Measurements from ENCODE around the gene SV2B.

The SV2B gene

DNA sequence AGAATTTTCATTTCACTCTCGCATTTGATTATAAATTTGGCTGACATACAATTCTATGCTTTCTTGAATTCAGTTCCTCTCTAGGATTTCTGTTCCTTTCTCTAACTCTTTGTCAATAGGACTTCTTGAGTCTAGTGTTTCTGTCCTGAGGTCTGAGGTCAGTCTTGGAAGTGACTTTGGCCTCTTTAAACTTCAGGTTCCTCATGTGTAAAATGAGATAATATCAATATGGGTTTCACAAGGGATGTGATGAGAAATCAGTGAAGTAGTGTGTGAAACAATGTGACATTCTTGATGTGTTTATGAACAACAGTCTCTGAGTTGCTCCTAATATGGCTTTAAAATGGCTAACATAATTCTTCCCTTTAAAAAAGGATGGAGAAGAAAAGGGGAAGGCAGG, 92.2 kb downstream of the SV2B start:
- Histone ChIP-seq H3K4me3 (ENCODE audit: extremely low read depth, insufficient read depth, low read length, poor library complexity, severe bottlenecking) (no peak overlapping the region), H3K4me1 (ENCODE audit: control insufficient read depth, insufficient read depth, low read length, poor library complexity, severe bottlenecking) (no peaks in the 10 kb centered on the region), H3K9me3 (ENCODE audit: control insufficient read depth, low read length) (no peaks in the 10 kb centered on the region), H3K27ac (ENCODE audit: low read depth, low read length, severe bottlenecking) (no peak overlapping the region), H3K36me3 (ENCODE audit: control insufficient read depth, insufficient read depth, low read length) (no peaks in the 10 kb centered on the region)
- 100% methylated on average over 1 of the region's 1 CpG; no CpG with 5 or more reads in 1 of the 2 experiments for WGBS, 2 experiments (ENCODE audit: insufficient coverage in 2 of 2)

GRCh38 chr15:91192690-91193377, 92.8 kb downstream of the SV2B start:
- no peaks in the 10 kb centered on the region for H3K36me3 ChIP-seq (ENCODE audit: control insufficient read depth, insufficient read depth, low read length)
- no peaks in the 10 kb centered on the region for H3K4me1 ChIP-seq (ENCODE audit: control insufficient read depth, insufficient read depth, low read length, poor library complexity, severe bottlenecking)
- 72 to 82% methylated on average over 9 to 10 of the region's 11 CpGs for WGBS, 2 experiments (ENCODE audit: insufficient coverage in 2 of 2)
- H3K4me3 ChIP-seq (ENCODE audit: extremely low read depth, insufficient read depth, low read length, poor library complexity, severe bottlenecking): no peak overlapping the region
- no peaks in the 10 kb centered on the region for H3K9me3 ChIP-seq (ENCODE audit: control insufficient read depth, low read length)
- H3K27ac ChIP-seq (ENCODE audit: low read depth, low read length, severe bottlenecking): no peak overlapping the region

DNA sequence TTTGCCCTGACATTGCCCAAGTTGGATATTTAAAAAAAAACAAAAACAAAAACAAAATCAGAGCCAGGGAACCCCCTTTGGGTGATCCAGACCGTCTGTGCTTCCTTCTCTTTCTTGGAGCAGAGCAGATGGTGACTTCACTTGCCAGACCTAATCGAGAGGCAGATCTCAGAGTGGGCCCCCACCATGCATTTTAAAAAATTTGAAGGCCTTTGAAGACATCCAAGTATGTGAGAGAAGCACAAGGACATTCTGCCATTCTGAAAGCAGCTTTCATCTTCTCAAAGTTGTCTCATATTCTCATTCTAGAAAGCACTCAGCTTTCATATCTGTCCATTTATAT, 93.3 kb downstream of the SV2B start:
- Histone ChIP-seq H3K36me3 (ENCODE audit: control insufficient read depth, insufficient read depth, low read length) (no peaks in the 10 kb centered on the region), H3K4me3 (ENCODE audit: extremely low read depth, insufficient read depth, low read length, poor library complexity, severe bottlenecking) (no peak overlapping the region), H3K27ac (ENCODE audit: low read depth, low read length, severe bottlenecking) (no peak overlapping the region), H3K4me1 (ENCODE audit: control insufficient read depth, insufficient read depth, low read length, poor library complexity, severe bottlenecking) (no peaks in the 10 kb centered on the region), H3K9me3 (ENCODE audit: control insufficient read depth, low read length) (no peaks in the 10 kb centered on the region)
- WGBS, 2 experiments (ENCODE audit: insufficient coverage in 2 of 2): 50% methylated on average over 1 of the region's 2 CpGs

DNA sequence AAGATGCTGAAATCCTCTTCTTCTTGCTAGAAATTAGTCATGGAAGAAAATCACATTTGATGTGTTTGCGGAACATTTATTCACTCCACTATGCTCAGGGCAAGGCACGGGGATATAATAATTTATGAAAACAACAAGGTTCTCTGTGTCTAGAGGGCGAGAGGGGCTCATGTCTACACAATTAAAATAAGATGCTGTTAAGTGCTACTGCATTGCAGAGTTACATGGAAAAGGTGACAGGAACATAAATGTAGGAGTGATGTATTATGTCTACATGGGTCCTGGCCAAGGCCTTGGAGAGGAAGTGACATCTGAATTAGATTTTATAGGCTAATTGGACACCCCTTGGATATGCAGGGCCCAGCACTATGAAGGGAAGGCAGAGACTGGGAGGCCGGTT, 96.1 kb downstream of the SV2B start:
- H3K9me3 ChIP-seq (ENCODE audit: control insufficient read depth, low read length): no peaks in the 10 kb centered on the region
- H3K4me1 ChIP-seq (ENCODE audit: control insufficient read depth, insufficient read depth, low read length, poor library complexity, severe bottlenecking): no peaks in the 10 kb centered on the region
- WGBS, 2 experiments (ENCODE audit: insufficient coverage in 2 of 2): 89 to 100% methylated on average over 2 to 3 of the region's 4 CpGs
- no peaks in the 10 kb centered on the region for H3K36me3 ChIP-seq (ENCODE audit: control insufficient read depth, insufficient read depth, low read length)
- no peak overlapping the region for H3K27ac ChIP-seq (ENCODE audit: low read depth, low read length, severe bottlenecking)
- H3K4me3 ChIP-seq (ENCODE audit: extremely low read depth, insufficient read depth, low read length, poor library complexity, severe bottlenecking): no peak overlapping the region

- Histone ChIP-seq H3K27ac (ENCODE audit: low read depth, low read length, severe bottlenecking) (no peak overlapping the region), H3K9me3 (ENCODE audit: control insufficient read depth, low read length) (no peaks in the 10 kb centered on the region), H3K4me1 (ENCODE audit: control insufficient read depth, insufficient read depth, low read length, poor library complexity, severe bottlenecking) (no peaks in the 10 kb centered on the region), H3K36me3 (ENCODE audit: control insufficient read depth, insufficient read depth, low read length) (no peaks in the 10 kb centered on the region), H3K4me3 (ENCODE audit: extremely low read depth, insufficient read depth, low read length, poor library complexity, severe bottlenecking) (no peak overlapping the region)
- 82 to 88% methylated on average over 3 of the region's 5 CpGs for whole genome bisulfite sequencing, 2 experiments (ENCODE audit: insufficient coverage in 2 of 2)
Observed at GRCh38 chr15:91196768-91197167, 96.7 kb downstream of the SV2B start.

GRCh38 chr15:91199511-91199910, 99.5 kb downstream of the SV2B start:
- 86 to 95% methylated on average over 3 to 7 of the region's 7 CpGs for WGBS, 2 experiments (ENCODE audit: insufficient coverage in 2 of 2)
- H3K27ac ChIP-seq (ENCODE audit: low read depth, low read length, severe bottlenecking): no peak overlapping the region
- no peak overlapping the region for H3K4me3 ChIP-seq (ENCODE audit: extremely low read depth, insufficient read depth, low read length, poor library complexity, severe bottlenecking)
- H3K4me1 ChIP-seq (ENCODE audit: control insufficient read depth, insufficient read depth, low read length, poor library complexity, severe bottlenecking): no peaks in the 10 kb centered on the region
- no peaks in the 10 kb centered on the region for H3K9me3 ChIP-seq (ENCODE audit: control insufficient read depth, low read length)
- no peaks in the 10 kb centered on the region for H3K36me3 ChIP-seq (ENCODE audit: control insufficient read depth, insufficient read depth, low read length)

- WGBS, 2 experiments (ENCODE audit: insufficient coverage in 2 of 2): 87 to 91% methylated on average over 5 of the region's 5 CpGs
- Histone ChIP-seq H3K4me1 (ENCODE audit: control insufficient read depth, insufficient read depth, low read length, poor library complexity, severe bottlenecking) (no peaks in the 10 kb centered on the region), H3K36me3 (ENCODE audit: control insufficient read depth, insufficient read depth, low read length) (no peaks in the 10 kb centered on the region), H3K27ac (ENCODE audit: low read depth, low read length, severe bottlenecking) (no peak overlapping the region), H3K4me3 (ENCODE audit: extremely low read depth, insufficient read depth, low read length, poor library complexity, severe bottlenecking) (no peak overlapping the region), H3K9me3 (ENCODE audit: control insufficient read depth, low read length) (no peaks in the 10 kb centered on the region)
Observed at GRCh38 chr15:91200101-91200754, 100.2 kb downstream of the SV2B start.

- no peaks in the 10 kb centered on the region for H3K4me1 ChIP-seq (ENCODE audit: control insufficient read depth, insufficient read depth, low read length, poor library complexity, severe bottlenecking)
- H3K4me3 ChIP-seq (ENCODE audit: extremely low read depth, insufficient read depth, low read length, poor library complexity, severe bottlenecking): no peak overlapping the region
- H3K27ac ChIP-seq (ENCODE audit: low read depth, low read length, severe bottlenecking): no peak overlapping the region
- H3K36me3 ChIP-seq (ENCODE audit: control insufficient read depth, insufficient read depth, low read length): no peaks in the 10 kb centered on the region
- no peaks in the 10 kb centered on the region for H3K9me3 ChIP-seq (ENCODE audit: control insufficient read depth, low read length)
Observed at GRCh38 chr15:91202510-91203102, 102.5 kb downstream of the SV2B start.

- Histone ChIP-seq H3K36me3 (ENCODE audit: control insufficient read depth, insufficient read depth, low read length) (no peaks in the 10 kb centered on the region), H3K4me3 (ENCODE audit: extremely low read depth, insufficient read depth, low read length, poor library complexity, severe bottlenecking) (no peak overlapping the region), H3K4me1 (ENCODE audit: control insufficient read depth, insufficient read depth, low read length, poor library complexity, severe bottlenecking) (no peaks in the 10 kb centered on the region), H3K9me3 (ENCODE audit: control insufficient read depth, low read length) (no peaks in the 10 kb centered on the region), H3K27ac (ENCODE audit: low read depth, low read length, severe bottlenecking) (no peak overlapping the region)
- WGBS, 2 experiments (ENCODE audit: insufficient coverage in 2 of 2): 81 to 89% methylated on average over 4 to 5 of the region's 7 CpGs
Observed at GRCh38 chr15:91203619-91204203, 103.7 kb downstream of the SV2B start.

GRCh38 chr15:91208371-91208770, 108.3 kb downstream of the SV2B start:
- H3K9me3 ChIP-seq (ENCODE audit: control insufficient read depth, low read length): no peaks in the 10 kb centered on the region
- 100% methylated on average over 1 of the region's 1 CpG for WGBS, 2 experiments (ENCODE audit: insufficient coverage in 2 of 2)
- no peaks in the 10 kb centered on the region for H3K4me1 ChIP-seq (ENCODE audit: control insufficient read depth, insufficient read depth, low read length, poor library complexity, severe bottlenecking)
- no peaks in the 10 kb centered on the region for H3K36me3 ChIP-seq (ENCODE audit: control insufficient read depth, insufficient read depth, low read length)
- H3K27ac ChIP-seq (ENCODE audit: low read depth, low read length, severe bottlenecking): no peak overlapping the region
- H3K4me3 ChIP-seq (ENCODE audit: extremely low read depth, insufficient read depth, low read length, poor library complexity, severe bottlenecking): no peak overlapping the region

GRCh38 chr15:91209318-91209717, 109.3 kb downstream of the SV2B start:
- Histone ChIP-seq H3K4me3 (ENCODE audit: extremely low read depth, insufficient read depth, low read length, poor library complexity, severe bottlenecking) (no peak overlapping the region), H3K9me3 (ENCODE audit: control insufficient read depth, low read length) (no peaks in the 10 kb centered on the region), H3K36me3 (ENCODE audit: control insufficient read depth, insufficient read depth, low read length) (no peaks in the 10 kb centered on the region), H3K4me1 (ENCODE audit: control insufficient read depth, insufficient read depth, low read length, poor library complexity, severe bottlenecking) (no peaks in the 10 kb centered on the region), H3K27ac (ENCODE audit: low read depth, low read length, severe bottlenecking) (no peak overlapping the region)
- WGBS, 2 experiments (ENCODE audit: insufficient coverage in 2 of 2): 69 to 81% methylated on average over 4 of the region's 4 CpGs
